GM12865 (cell line): ENCODE measurements around the gene ZSWIM8.

ENCODE experiments used
- DNase-seq: peaks from one replicate; pipeline ENCODE4 v3.0.0; 2010; ENCODE audit warnings: low read depth
- H3K4me3 ChIP-seq: 2 replicates; pipeline ENCODE4 v1.5.1; 2011; ENCODE audit warnings: mild to moderate bottlenecking, low read depth, low read length, control low read depth
- CTCF ChIP-seq: IDR thresholded peaks from 2 replicates; pipeline ENCODE4 v1.5.1; 2011; ENCODE audit warnings: low read length, control low read depth, low read depth, inconsistent platforms; ENCODE audit not compliant: insufficient read depth; ENCODE audit errors: missing control alignments

Gene ZSWIM8

GRCh38 chr10:73765066-73765465 is 20.3 kb upstream of the ZSWIM8 start:
- TF ChIP-seq CTCF, result no peak
- no peak for DNase-seq
- H3K4me3 ChIP-seq, result no peak overlapping the region

- TF ChIP-seq CTCF, result peak; percentile 51
- DNase-seq, result peak; percentile 53
- H3K4me3 ChIP-seq, result no peak overlapping the region
These were observed 16.5 kb upstream of the ZSWIM8 start for GRCh38 chr10:73768881-73769280.

- DNase-seq, result no peak
- no peak for TF ChIP-seq CTCF
- no peak overlapping the region for H3K4me3 ChIP-seq
These were observed 16.0 kb upstream of the ZSWIM8 start for GRCh38 chr10:73769396-73769795.

- DNase-seq, result peak; percentile 86
- peak overlapping the region; percentile 72 for H3K4me3 ChIP-seq
- no peak for TF ChIP-seq CTCF
These were observed 13.6 kb upstream of the ZSWIM8 start for GRCh38 chr10:73771722-73772280.

- DNase-seq, result peak; percentile 89
These were observed 12.9 kb upstream of the ZSWIM8 start for GRCh38 chr10:73772281-73773151.

GRCh38 chr10:73773152-73773879 is 12.1 kb upstream of the ZSWIM8 start:
- TF ChIP-seq CTCF, result no peak
- peak overlapping the region; percentile 72 for H3K4me3 ChIP-seq
- no peak for DNase-seq

More at GRCh38 chr10:73772281-73773151, 12.9 kb upstream of the ZSWIM8 start:
- peak overlapping the region; percentile 72 for H3K4me3 ChIP-seq
- TF ChIP-seq CTCF, result no peak
